Activated T-cell treated with anti-CD3 and anti-CD28 coated beads for 24 hours (primary cell): ENCODE data around the gene NEK10.
"Not testable (repeated sequence)": the region's sequence is repeated elsewhere in the genome, so short reads cannot be mapped to it uniquely, and the experiment has no call there.

ENCODE experiments used
- DNase-seq: peaks from one replicate; pipeline ENCODE4 v3.0.0-alpha.2; 2020; ENCODE audit warnings: low read depth

Gene NEK10

GRCh38 chr3:27354161-27354560 lies 15.0 kb downstream of the NEK10 start:
- DNase-seq: no peak

DNA sequence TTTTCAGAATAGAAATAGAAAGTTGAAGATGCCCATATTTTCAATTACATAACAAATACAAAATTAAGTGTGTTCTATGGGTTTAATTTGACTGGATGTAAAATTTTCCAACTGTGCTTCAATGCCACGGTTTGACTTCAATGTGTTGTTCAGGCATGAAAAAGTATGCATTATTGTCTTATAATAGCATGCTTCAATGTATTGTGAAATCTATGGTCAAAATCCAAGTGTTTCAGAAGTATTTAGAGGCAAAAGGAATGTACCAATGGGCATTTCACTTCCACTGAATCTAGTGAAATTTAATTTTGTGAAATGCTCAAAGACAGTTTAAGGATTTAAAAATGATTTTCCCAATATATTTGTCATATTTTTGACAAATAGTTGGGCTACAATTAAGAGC lies 16.0 kb downstream of the NEK10 start:
- DNase-seq: no peak

DNA sequence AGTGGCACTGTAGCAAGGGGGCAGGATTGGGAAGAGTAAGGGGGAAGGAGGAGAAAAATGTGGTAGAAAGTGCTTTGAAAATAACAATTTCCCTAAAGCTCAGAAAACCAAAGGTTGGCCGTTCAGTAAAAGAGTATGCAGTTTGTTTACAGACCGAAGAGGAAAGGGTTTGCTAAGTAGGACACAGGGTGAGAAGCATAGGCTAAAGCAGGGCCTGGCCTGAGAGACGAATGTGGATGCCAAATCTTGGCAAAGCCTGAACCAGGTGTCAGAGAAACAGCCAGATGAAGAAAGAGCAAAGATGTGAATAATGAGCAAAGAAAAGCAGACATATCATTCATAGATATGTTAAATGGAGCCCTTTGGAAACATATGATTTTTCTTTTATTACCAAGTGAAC lies 17.1 kb downstream of the NEK10 start:
- no peak for DNase-seq

- DNase-seq: no peak
Observed at GRCh38 chr3:27349832-27350231, 19.4 kb downstream of the NEK10 start.

- DNase-seq: no peak
Observed at GRCh38 chr3:27345959-27346865, 23.0 kb downstream of the NEK10 start.

- no peak for DNase-seq
Observed at GRCh38 chr3:27345493-27345892, 23.7 kb downstream of the NEK10 start.

GRCh38 chr3:27345045-27345444 lies 24.1 kb downstream of the NEK10 start:
- DNase-seq: no peak

- DNase-seq: no peak
Observed at GRCh38 chr3:27344192-27344591, 25.0 kb downstream of the NEK10 start.

GRCh38 chr3:27342267-27342666 lies 26.9 kb downstream of the NEK10 start:
- DNase-seq: no peak

DNA sequence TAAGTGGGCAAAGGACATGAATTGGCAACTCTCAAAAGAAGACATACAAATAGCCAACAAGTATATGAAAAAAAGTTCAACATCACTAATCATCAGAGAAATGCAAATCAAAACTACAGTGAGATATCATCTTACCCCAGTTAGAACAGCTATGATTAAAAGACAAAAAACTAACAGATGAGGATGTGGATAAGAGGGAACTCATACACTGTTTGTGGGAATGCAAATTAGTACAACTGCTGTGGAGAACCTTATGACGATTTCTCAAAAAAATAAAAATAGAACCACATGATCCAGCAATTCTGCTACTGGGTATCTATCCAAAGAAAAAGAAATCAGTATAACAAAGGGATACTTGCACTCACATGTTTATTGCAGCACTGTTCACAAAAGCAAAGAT lies 28.6 kb downstream of the NEK10 start:
- no peak for DNase-seq

DNA sequence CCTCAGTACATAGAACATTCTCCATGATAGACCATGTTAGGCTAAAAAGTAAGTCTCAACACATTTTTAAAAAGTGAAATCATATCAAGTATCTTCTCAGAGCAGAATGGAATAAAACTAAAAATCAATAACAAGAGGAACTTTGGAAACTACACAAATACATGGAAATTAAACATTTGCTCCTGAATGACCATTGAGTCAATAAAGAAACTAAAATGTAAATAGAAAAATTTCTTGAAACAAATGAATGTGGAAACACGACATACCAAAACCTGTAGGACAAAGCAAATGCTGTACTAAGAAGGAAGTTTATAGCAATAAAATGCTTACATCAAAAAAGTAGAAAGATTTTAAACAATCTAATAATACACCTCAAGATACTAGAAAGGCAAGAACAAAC lies 33.6 kb downstream of the NEK10 start:
- DNase-seq: no peak

DNA sequence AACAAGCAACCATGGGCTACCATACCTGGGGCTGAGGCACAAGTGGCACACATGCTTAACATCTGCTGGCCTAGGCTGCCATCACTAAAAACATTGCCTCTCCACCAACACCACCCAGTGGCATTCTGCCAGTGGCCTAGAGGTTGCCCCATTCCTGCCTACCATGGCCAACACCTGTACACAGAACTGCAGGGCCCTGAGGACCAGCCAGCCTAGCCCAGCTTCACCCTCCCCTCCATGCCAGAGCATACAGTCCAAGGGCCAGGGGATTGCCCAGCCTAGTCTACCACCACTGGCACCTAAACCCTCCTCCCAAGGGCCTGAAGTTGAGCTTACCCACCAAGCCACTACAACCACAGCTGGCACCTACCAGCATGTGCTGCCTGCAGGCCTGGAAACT lies 35.3 kb downstream of the NEK10 start:
- DNase-seq: no peak

- not testable (repeated sequence) for DNase-seq
Observed at GRCh38 chr3:27328982-27329762, 40.0 kb downstream of the NEK10 start.

DNA sequence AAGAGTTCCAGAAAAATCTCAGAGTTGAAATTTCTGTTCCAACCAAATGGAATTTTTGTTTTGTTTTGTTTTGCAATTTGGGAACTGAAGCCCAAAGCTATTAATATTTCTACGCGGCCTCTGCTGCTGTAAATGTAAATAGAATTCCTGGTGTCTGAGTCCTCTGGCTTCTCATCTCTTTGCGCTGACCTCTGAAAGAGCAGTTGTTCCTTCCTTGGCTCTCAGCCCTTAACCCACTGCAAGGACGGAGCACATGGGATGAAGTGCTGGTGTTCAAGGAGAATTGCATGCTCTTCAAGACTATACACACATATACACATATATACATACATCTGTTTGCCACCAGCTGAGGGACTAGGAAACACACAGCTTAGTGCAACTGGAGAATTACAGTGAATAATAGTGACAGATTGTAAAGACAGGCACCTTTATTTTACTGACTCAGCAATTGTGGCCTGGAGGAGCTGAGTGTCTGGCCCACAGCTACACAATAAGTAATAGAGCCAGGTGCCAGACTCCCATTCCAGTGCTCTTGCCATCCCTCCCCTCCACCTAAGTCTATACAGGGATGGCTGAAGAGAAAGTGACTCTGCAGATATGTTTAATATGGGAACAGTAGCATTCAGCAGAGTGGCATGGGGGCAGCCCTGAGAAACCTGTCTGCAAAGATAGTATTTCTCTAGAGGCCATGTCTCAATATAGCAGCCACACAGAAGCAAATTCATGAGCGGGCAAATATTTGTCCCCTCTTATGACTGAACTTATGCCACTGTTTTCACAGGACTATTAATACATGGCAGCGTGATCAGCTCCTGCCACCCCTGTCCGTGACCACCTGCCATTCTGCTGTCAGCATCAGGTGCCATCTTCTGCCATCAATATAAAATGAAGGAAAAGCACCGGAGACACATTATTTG lies 42.3 kb downstream of the NEK10 start:
- DNase-seq: no peak

GRCh38 chr3:27326202-27326601 lies 43.0 kb downstream of the NEK10 start:
- no peak for DNase-seq

GRCh38 chr3:27325419-27325818 lies 43.8 kb downstream of the NEK10 start:
- no peak for DNase-seq

GRCh38 chr3:27324686-27325085 lies 44.5 kb downstream of the NEK10 start:
- DNase-seq: no peak

GRCh38 chr3:27323087-27323570 lies 46.1 kb downstream of the NEK10 start:
- no peak for DNase-seq

- no peak for DNase-seq
Observed at GRCh38 chr3:27322634-27323033, 46.5 kb downstream of the NEK10 start.

DNA sequence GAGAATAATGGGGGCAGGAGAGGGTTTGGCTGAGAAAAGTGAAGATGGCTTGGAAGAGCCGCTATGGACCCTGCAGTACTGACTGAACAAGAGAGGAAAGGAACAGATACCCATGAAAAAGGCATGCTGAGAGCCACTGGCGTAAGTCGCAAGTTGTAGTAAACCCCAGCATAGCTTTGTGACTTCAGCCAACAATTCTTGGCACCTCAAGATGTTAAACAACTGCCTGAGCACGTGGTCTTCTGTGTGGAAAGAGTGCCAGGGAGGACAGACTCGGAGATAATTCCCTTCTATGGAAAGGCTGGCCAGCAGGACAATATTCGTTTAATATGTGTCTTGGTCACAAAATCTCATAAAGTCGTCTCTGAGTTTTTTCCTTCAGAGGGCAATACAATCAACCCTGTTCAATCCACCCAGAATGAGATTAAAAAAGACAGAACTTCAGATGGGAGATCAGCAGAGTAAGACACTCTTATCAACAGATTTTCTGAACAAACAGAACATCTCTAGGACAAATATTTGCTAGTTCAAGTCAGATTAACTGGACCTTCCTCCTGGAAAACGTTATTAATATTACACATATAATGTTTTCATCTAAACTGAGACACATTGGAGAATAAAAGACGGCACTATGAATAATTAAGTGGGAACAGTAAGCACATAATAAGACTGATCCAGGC lies 49.2 kb downstream of the NEK10 start:
- no peak for DNase-seq

GRCh38 chr3:27319304-27319703 lies 49.9 kb downstream of the NEK10 start:
- no peak for DNase-seq
